Fibroblast of lung (primary cell): Measurements from ENCODE around the gene TRMT13. TPM values are rescaled to one million over a fixed set of nuclear protein-coding genes. Genes with fewer than 3 reads are reported as not detected.

ENCODE experiments used
- polyA plus RNA-seq, 2 donors: library from polyadenylated mRNA; depleted of rRNA in 1 of 2; stranded (reverse) in 1 of 2; unstranded in 1 of 2; fragments of >200 nt; gene quantifications; 2 replicates each; pipeline ENCODE4 v1.2.1, GENCODE V29; 2011 to 2012; ENCODE audit warnings: missing spikeins in 1 of 2
- total RNA-seq: library from RNA; depleted of rRNA; stranded (reverse); fragments of >200 nt; gene quantifications from 2 replicates; pipeline ENCODE4 v1.2.1, GENCODE V29; 2014

Gene TRMT13
- total and polyA plus RNA-seq, 2 donors (not counting 1 experiment from before 2014, with no cell fraction given) = 10.4 to 16.3 TPM

Other genes with a start within 250 kb of the TRMT13 start
- 14.6 and 20.8 TPM in 2 replicates for gene SLC35A3, start 163.2 kb upstream of the TRMT13 start, total RNA-seq
- gene SLC35A3, start 163.2 kb upstream of the TRMT13 start, polyA plus RNA-seq = 9.1 and 13.2 TPM in 2 replicates
- gene SASS6, start 233 bp upstream of the TRMT13 start, total RNA-seq = 1.5 and 1.8 TPM in 2 replicates
- 0.79 and 1.7 TPM in 2 replicates for gene SASS6, start 233 bp upstream of the TRMT13 start, polyA plus RNA-seq
- 0.50 and 0.51 TPM in 2 replicates for gene LRRC39, start 45.1 kb downstream of the TRMT13 start, total RNA-seq
- gene LRRC39, start 45.1 kb downstream of the TRMT13 start, polyA plus RNA-seq = 0.54 and 0.64 TPM in 2 replicates
- gene DBT, start 116.7 kb downstream of the TRMT13 start, total RNA-seq = 5.4 and 7.9 TPM in 2 replicates
- 6.4 and 9.4 TPM in 2 replicates for gene DBT, start 116.7 kb downstream of the TRMT13 start, polyA plus RNA-seq
- 35.4 and 45.9 TPM in 2 replicates for gene RTCA, start 133.1 kb downstream of the TRMT13 start, total RNA-seq
- 38.4 and 39.2 TPM in 2 replicates for gene RTCA, start 133.1 kb downstream of the TRMT13 start, polyA plus RNA-seq
- gene CDC14A, start 219.3 kb downstream of the TRMT13 start, total RNA-seq = 3.3 and 3.5 TPM in 2 replicates
- 1.4 and 2.5 TPM in 2 replicates for gene CDC14A, start 219.3 kb downstream of the TRMT13 start, polyA plus RNA-seq